ENCODE results near the gene NTSR2. TPM values are rescaled to one million over a fixed set of nuclear protein-coding genes. Genes with fewer than 3 reads are reported as not detected.

NTSR2 gene
- total and polyA plus RNA-seq, 2 donors from 2014 or later, result not detected

- FAIRE-seq (no peak), DNase-seq (no peak)
- H3K4me3 ChIP-seq (ENCODE audit: low read length in 3 of 3), result no peak overlapping the region
- H3K36me3 ChIP-seq (ENCODE audit: control insufficient read depth in 2 of 3, insufficient read depth in 3 of 3, low read length in 3 of 3), result no peaks in the 10 kb centered on the region
- no peak overlapping the region for H3K27ac ChIP-seq (ENCODE audit: low read depth in 2 of 2, low read length in 2 of 2)
- TF ChIP-seq, protein P1, sequence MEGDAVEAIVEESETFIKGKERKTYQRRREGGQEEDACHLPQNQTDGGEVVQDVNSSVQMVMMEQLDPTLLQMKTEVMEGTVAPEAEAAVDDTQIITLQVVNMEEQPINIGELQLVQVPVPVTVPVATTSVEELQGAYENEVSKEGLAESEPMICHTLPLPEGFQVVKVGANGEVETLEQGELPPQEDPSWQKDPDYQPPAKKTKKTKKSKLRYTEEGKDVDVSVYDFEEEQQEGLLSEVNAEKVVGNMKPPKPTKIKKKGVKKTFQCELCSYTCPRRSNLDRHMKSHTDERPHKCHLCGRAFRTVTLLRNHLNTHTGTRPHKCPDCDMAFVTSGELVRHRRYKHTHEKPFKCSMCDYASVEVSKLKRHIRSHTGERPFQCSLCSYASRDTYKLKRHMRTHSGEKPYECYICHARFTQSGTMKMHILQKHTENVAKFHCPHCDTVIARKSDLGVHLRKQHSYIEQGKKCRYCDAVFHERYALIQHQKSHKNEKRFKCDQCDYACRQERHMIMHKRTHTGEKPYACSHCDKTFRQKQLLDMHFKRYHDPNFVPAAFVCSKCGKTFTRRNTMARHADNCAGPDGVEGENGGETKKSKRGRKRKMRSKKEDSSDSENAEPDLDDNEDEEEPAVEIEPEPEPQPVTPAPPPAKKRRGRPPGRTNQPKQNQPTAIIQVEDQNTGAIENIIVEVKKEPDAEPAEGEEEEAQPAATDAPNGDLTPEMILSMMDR (IDR thresholded peaks at IDR 0.05; ENCODE audit: borderline replicate concordance, extremely low read depth, insufficient read depth), result no peak
- H3K27me3 ChIP-seq (ENCODE audit: control insufficient read depth, insufficient read depth, low read length), result no peaks in the 10 kb centered on the region
- intact Hi-C loops (cut with DNase I), result loop anchor here (10.0 kb wide), 1 partner anchor 84 kb away; no protein-coding TSS in a partner anchor
- peaks cover 0 to 5% (median 3%) of the 10 kb centered on the region in 3 donors for H3K4me1 ChIP-seq (ENCODE audit: control insufficient read depth in 2 of 3, insufficient read depth in 2 of 3, low read depth in 1 of 3, low read length in 3 of 3)
- H3K9me3 ChIP-seq (ENCODE audit: control insufficient read depth in 2 of 3, insufficient read depth in 1 of 3, low read length in 3 of 3), result no peaks in the 10 kb centered on the region
- H3K9ac ChIP-seq (ENCODE audit: low read length in 3 of 3), result no peak overlapping the region
Observed at GRCh38 chr2:11691076-11691660, 21.2 kb upstream of the NTSR2 start.

- TF ChIP-seq, protein P1 (IDR thresholded peaks at IDR 0.05; ENCODE audit: borderline replicate concordance, extremely low read depth, insufficient read depth), result peak; percentile 69
- intact Hi-C loops (cut with DNase I), result loop anchor here (10.0 kb wide), 1 partner anchor 266 kb away; no protein-coding TSS in a partner anchor
- Histone ChIP-seq H3K27me3 (ENCODE audit: control insufficient read depth, insufficient read depth, low read length) (no peaks in the 10 kb centered on the region), H3K4me1 (ENCODE audit: control insufficient read depth in 2 of 3, insufficient read depth in 2 of 3, low read depth in 1 of 3, low read length in 3 of 3) (peaks cover 0 to 5% (median 3%) of the 10 kb centered on the region in 3 donors), H3K36me3 (ENCODE audit: control insufficient read depth in 2 of 3, insufficient read depth in 3 of 3, low read length in 3 of 3) (no peaks in the 10 kb centered on the region), H3K4me3 (ENCODE audit: low read length in 3 of 3) (peak overlapping the region in 2 of 3 donors; percentile 21 to 24), H3K27ac (ENCODE audit: low read depth in 2 of 2, low read length in 2 of 2) (no peak overlapping the region), H3K9me3 (ENCODE audit: control insufficient read depth in 2 of 3, insufficient read depth in 1 of 3, low read length in 3 of 3) (no peaks in the 10 kb centered on the region), H3K9ac (ENCODE audit: low read length in 3 of 3) (peak overlapping the region in 1 of 3 donors; percentile 5)
- DNase-seq (peak; percentile 85 to 91 (median 87)), FAIRE-seq (no peak)
Observed at GRCh38 chr2:11688222-11689069, 18.5 kb upstream of the NTSR2 start.

DNA sequence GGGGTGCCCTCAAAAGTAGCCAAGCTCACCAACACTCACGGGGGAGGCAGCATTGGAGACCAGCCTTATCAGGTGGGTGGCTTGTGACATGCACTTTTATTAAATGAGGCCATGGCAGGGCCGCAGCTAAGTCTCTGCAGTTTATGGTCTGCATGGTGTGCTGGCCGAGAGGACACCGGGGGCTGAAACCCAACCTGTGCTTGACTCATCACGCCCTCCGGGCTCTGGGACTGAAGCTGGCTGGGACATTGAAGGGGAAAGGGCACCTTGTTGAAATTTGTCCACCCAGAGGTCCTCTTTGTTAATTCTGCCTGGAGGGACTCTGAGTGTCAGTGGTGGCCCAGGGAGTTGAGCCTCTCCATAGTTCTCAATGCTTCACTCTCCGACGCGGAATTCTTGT, 17.7 kb upstream of the NTSR2 start:
- TF ChIP-seq, protein P1 (IDR thresholded peaks at IDR 0.05; ENCODE audit: borderline replicate concordance, extremely low read depth, insufficient read depth), result no peak
- H3K4me3 ChIP-seq (ENCODE audit: low read length in 3 of 3), result peak overlapping the region in 1 of 3 donors; percentile 24
- intact Hi-C loops (cut with DNase I), result loop anchor here (10.0 kb wide), 1 partner anchor 267 kb away; no protein-coding TSS in a partner anchor
- no peaks in the 10 kb centered on the region for H3K36me3 ChIP-seq (ENCODE audit: control insufficient read depth in 2 of 3, insufficient read depth in 3 of 3, low read length in 3 of 3)
- H3K9me3 ChIP-seq (ENCODE audit: control insufficient read depth in 2 of 3, insufficient read depth in 1 of 3, low read length in 3 of 3), result no peaks in the 10 kb centered on the region
- no peaks in the 10 kb centered on the region for H3K27me3 ChIP-seq (ENCODE audit: control insufficient read depth, insufficient read depth, low read length)
- no peak overlapping the region for H3K27ac ChIP-seq (ENCODE audit: low read depth in 2 of 2, low read length in 2 of 2)
- FAIRE-seq (no peak), DNase-seq (no peak)
- H3K4me1 ChIP-seq (ENCODE audit: control insufficient read depth in 2 of 3, insufficient read depth in 2 of 3, low read depth in 1 of 3, low read length in 3 of 3), result peaks cover 0 to 5% (median 0%) of the 10 kb centered on the region in 3 donors
- no peak overlapping the region for H3K9ac ChIP-seq (ENCODE audit: low read length in 3 of 3)

Data from kidney (tissue), 14 donors.